ENCODE measurements around the gene EDC4.

EDC4 gene

DNA sequence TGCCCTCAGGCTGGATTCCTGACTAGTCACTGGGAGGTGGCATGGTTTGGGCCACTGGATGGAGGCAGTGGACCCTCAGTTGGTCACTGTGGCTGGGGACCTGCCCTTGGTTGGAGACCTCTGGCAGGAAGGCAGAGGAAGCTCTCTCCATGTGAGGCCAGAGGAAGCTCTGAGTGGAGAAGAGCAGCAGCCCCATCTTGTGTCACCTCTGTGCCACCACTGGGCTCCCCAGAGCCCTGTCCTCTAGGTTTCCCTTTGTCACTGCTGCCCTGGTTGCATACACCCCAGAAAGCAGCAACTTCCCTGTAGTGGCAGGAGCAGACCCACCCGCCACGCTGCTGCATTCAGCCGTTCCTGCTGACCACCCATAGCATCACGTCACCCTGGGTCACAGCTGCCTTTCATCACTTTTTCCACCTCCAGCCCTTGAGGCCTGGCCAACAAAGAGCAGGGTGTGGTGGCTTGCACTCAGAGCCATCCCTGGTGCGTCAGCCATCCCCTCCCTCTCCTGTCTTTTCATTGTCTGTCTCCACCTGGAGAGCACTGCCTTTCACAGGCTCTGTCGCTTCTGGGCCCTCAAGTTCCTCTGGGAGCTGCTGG, 46.9 kb downstream of the EDC4 start:
- peak in 1 of 2 experiments; percentile 32 for DNase-seq (ENCODE audit: low read depth in 1 of 2, low spot score in 1 of 2)
- TF ChIP-seq, protein P1, sequence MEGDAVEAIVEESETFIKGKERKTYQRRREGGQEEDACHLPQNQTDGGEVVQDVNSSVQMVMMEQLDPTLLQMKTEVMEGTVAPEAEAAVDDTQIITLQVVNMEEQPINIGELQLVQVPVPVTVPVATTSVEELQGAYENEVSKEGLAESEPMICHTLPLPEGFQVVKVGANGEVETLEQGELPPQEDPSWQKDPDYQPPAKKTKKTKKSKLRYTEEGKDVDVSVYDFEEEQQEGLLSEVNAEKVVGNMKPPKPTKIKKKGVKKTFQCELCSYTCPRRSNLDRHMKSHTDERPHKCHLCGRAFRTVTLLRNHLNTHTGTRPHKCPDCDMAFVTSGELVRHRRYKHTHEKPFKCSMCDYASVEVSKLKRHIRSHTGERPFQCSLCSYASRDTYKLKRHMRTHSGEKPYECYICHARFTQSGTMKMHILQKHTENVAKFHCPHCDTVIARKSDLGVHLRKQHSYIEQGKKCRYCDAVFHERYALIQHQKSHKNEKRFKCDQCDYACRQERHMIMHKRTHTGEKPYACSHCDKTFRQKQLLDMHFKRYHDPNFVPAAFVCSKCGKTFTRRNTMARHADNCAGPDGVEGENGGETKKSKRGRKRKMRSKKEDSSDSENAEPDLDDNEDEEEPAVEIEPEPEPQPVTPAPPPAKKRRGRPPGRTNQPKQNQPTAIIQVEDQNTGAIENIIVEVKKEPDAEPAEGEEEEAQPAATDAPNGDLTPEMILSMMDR (IDR thresholded peaks at IDR 0.05; ENCODE audit: insufficient read depth, low read length) = no peak
- TF ChIP-seq, protein P2, sequence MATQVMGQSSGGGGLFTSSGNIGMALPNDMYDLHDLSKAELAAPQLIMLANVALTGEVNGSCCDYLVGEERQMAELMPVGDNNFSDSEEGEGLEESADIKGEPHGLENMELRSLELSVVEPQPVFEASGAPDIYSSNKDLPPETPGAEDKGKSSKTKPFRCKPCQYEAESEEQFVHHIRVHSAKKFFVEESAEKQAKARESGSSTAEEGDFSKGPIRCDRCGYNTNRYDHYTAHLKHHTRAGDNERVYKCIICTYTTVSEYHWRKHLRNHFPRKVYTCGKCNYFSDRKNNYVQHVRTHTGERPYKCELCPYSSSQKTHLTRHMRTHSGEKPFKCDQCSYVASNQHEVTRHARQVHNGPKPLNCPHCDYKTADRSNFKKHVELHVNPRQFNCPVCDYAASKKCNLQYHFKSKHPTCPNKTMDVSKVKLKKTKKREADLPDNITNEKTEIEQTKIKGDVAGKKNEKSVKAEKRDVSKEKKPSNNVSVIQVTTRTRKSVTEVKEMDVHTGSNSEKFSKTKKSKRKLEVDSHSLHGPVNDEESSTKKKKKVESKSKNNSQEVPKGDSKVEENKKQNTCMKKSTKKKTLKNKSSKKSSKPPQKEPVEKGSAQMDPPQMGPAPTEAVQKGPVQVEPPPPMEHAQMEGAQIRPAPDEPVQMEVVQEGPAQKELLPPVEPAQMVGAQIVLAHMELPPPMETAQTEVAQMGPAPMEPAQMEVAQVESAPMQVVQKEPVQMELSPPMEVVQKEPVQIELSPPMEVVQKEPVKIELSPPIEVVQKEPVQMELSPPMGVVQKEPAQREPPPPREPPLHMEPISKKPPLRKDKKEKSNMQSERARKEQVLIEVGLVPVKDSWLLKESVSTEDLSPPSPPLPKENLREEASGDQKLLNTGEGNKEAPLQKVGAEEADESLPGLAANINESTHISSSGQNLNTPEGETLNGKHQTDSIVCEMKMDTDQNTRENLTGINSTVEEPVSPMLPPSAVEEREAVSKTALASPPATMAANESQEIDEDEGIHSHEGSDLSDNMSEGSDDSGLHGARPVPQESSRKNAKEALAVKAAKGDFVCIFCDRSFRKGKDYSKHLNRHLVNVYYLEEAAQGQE (IDR thresholded peaks at IDR 0.05; ENCODE audit: insufficient replicate concordance, low read depth) = no peak
- TF ChIP-seq GABPA (IDR thresholded peaks at IDR 0.05; ENCODE audit: low read depth) (no peak), POLR2AphosphoS5 (IDR thresholded peaks at IDR 0.05; ENCODE audit: low read depth) (no peak), SPI1 (IDR thresholded peaks at IDR 0.05; ENCODE audit: borderline replicate concordance, low read depth) (no peak)
- H3K4me3 ChIP-seq (replicated peaks; ENCODE audit: insufficient read depth, low read length) = no peak overlapping the region
- H3K27ac ChIP-seq (replicated peaks) = no peak overlapping the region
- H3K27me3 ChIP-seq (ENCODE audit: insufficient read depth, poor library complexity, severe bottlenecking) = no peaks in the 10 kb centered on the region

DNA sequence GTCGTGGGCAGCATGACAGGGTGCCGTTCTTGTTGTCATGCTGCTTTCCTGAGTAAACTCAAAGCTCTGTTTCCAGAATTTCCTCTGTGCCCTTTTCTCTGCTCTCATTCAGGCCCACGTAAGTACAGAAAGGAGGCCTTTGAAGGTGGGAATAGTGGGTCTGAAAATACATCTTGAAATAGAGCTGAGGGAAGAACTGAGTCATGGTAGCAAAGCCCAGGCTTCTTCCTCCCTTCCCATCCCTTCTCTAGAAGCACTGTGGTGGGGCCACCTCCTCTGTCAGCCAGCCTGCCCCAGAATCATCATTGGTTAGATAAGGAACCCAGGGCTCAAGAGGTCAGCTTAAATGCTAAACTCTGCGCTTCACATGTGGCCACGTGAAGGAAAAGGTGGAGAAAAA, 49.4 kb downstream of the EDC4 start:
- TF ChIP-seq GABPA (IDR thresholded peaks at IDR 0.05; ENCODE audit: low read depth) (no peak), SPI1 (IDR thresholded peaks at IDR 0.05; ENCODE audit: borderline replicate concordance, low read depth) (no peak)
- TF ChIP-seq, protein P2 (IDR thresholded peaks at IDR 0.05; ENCODE audit: insufficient replicate concordance, low read depth) = no peak
- H3K4me3 ChIP-seq (replicated peaks; ENCODE audit: insufficient read depth, low read length) = no peak overlapping the region
- DNase-seq (ENCODE audit: low read depth in 1 of 2, low spot score in 1 of 2) = no peak
- no peak overlapping the region for H3K27ac ChIP-seq (replicated peaks)
- H3K27me3 ChIP-seq (ENCODE audit: insufficient read depth, poor library complexity, severe bottlenecking) = no peaks in the 10 kb centered on the region

DNA sequence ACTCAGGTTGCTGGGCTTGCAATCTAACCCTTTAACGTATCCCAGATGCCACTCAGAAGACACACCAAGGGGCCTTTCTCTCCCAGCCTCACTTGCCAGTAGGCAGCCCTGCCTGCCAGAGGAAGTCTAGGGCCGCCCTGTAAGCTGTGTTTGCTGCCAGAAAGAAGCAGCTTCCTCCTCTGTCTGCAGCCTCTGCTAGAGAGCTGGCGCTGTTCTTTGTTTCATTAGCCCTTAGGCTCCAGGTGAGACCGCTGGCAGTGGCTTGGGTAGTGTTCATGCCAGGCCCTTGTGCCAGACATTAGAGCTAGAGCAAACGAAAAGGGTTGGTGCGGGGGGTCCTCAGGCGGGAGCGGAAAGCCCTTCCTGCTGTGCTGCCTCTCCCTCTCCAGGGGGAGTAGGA, 49.9 kb downstream of the EDC4 start:
- no peaks in the 10 kb centered on the region for H3K27me3 ChIP-seq (ENCODE audit: insufficient read depth, poor library complexity, severe bottlenecking)
- H3K27ac ChIP-seq (replicated peaks) = no peak overlapping the region
- TF ChIP-seq SPI1 (IDR thresholded peaks at IDR 0.05; ENCODE audit: borderline replicate concordance, low read depth) = peak; percentile 32; the same call in 1 of the 2 replicates
- TF ChIP-seq, protein P2 (IDR thresholded peaks at IDR 0.05; ENCODE audit: insufficient replicate concordance, low read depth) = no peak
- H3K4me3 ChIP-seq (replicated peaks; ENCODE audit: insufficient read depth, low read length) = no peak overlapping the region
- peak in 1 of 2 experiments; percentile 70 for DNase-seq (ENCODE audit: low read depth in 1 of 2, low spot score in 1 of 2)

DNA sequence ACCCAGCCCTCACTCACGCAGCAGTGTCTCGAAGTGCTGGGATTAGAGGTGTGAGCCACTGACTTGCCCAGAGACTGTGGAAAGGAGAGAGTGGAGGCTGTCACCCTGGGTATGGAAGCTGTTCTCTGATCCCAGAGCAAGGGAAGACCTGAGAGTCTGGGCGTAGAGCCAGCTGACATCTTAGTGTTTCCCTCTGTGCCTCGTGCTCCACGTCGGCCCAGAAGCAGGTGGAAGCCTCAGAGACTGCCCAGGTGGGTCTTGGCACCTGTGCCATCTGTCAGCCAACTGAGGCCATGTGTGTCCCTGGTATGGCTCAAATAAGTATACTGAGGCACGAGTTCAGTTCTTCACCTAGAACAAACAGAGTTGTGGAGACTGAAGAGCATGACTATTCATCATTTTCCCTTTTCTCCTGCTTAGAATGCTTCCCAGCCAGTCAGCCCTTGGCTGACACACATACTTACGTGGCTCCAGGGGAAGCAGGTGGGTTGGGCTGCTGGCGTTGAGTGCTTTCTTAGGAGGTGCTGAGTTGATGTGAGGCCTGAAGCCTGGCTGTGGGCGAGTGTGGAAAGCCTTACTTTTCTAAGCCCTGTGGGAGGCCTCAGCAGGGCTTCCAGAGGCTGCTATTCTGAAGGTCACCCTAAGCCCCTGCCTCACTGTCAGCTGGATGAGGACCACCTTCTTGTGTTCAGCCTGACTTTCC, 50.7 kb downstream of the EDC4 start:
- Histone ChIP-seq H3K27me3 (ENCODE audit: insufficient read depth, poor library complexity, severe bottlenecking) (no peaks in the 10 kb centered on the region), H3K4me3 (replicated peaks; ENCODE audit: insufficient read depth, low read length) (no peak overlapping the region), H3K27ac (replicated peaks) (no peak overlapping the region)
- TF ChIP-seq SPI1 (IDR thresholded peaks at IDR 0.05; ENCODE audit: borderline replicate concordance, low read depth) = no peak
- no peak for TF ChIP-seq GABPA (IDR thresholded peaks at IDR 0.05; ENCODE audit: low read depth)
- TF ChIP-seq, protein P1 (IDR thresholded peaks at IDR 0.05; ENCODE audit: insufficient read depth, low read length) = no peak
- TF ChIP-seq, protein P2 (IDR thresholded peaks at IDR 0.05; ENCODE audit: insufficient replicate concordance, low read depth) = no peak
- no peak for TF ChIP-seq POLR2AphosphoS5 (IDR thresholded peaks at IDR 0.05; ENCODE audit: low read depth)
- no peak for DNase-seq (ENCODE audit: low read depth in 1 of 2, low spot score in 1 of 2)
